H1 (cell line): ENCODE results near the gene STXBP2. TPM values are rescaled to one million over a fixed set of nuclear protein-coding genes. Genes with fewer than 3 reads are reported as not detected.

ENCODE experiments used
- CTCF ChIA-PET: fragments of 300-600 bp; sonication (Branson Sonifier 250); formaldehyde crosslinking; loops from one replicate; lab custom pipeline; 2021; ENCODE audit not compliant: partially characterized antibody; lab: Charles Lee
- POLR2A ChIA-PET: fragments of 300-600 bp; sonication (Branson Sonifier 250); formaldehyde crosslinking; loops from one replicate; lab custom pipeline; 2021; ENCODE audit warnings: inconsistent platforms; ENCODE audit not compliant: partially characterized antibody; lab: Charles Lee
- DNase-seq, 2 experiments: peaks; one replicate each; pipeline versions ENCODE4 v3.0.0 to v3.0.0-alpha.2; 2010 to 2022; ENCODE audit warnings: low spot score in 2 of 2, low read depth in 1 of 2, mixed read lengths in 1 of 2
- FAIRE-seq: peaks from 2 replicates; lab custom pipeline; 2011; peaks lifted over from hg19 to GRCh38; lab: Jason Lieb, UNC
- H2AFZ ChIP-seq: 2 replicates; pipeline ENCODE4 v1.8.1; 2012; ENCODE audit warnings: low read length, inconsistent platforms
- H2AK5ac ChIP-seq: 2 replicates; pipeline ENCODE4 v1.6.1; 2013; ENCODE audit warnings: low read depth, low read length
- H2BK120ac ChIP-seq: replicated peaks from 2 replicates; pipeline ENCODE3; 2013; ENCODE audit warnings: low read depth, low read length, inconsistent platforms
- H2BK12ac ChIP-seq: 2 replicates; pipeline ENCODE4 v1.6.1; 2013; ENCODE audit warnings: low read depth, low read length
- H2BK15ac ChIP-seq: 2 replicates; pipeline ENCODE4 v1.6.1; 2013; ENCODE audit warnings: low read length
- H2BK20ac ChIP-seq: 2 replicates; pipeline ENCODE4 v1.6.1; 2013; ENCODE audit warnings: low read length
- H2BK5ac ChIP-seq: 2 replicates; pipeline ENCODE4 v1.6.1; 2013; ENCODE audit warnings: low read depth, low read length
- H3K14ac ChIP-seq: 2 replicates; pipeline ENCODE4 v1.6.1; 2013; ENCODE audit warnings: inconsistent platforms; ENCODE audit not compliant: insufficient read length
- H3K18ac ChIP-seq: 2 replicates; pipeline ENCODE4 v1.6.1; 2013; ENCODE audit warnings: low read length; ENCODE audit errors: extremely low read depth
- H3K23ac ChIP-seq: 2 replicates; pipeline ENCODE4 v1.6.1; 2013; ENCODE audit warnings: inconsistent platforms; ENCODE audit not compliant: insufficient read length
- H3K23me2 ChIP-seq: 2 replicates; pipeline ENCODE4 v1.6.1; 2013; ENCODE audit warnings: low read depth, low read length
- H3K27ac ChIP-seq: 2 replicates; pipeline ENCODE4 v1.6.1; 2011; ENCODE audit warnings: low read depth, low read length, inconsistent platforms
- H3K27me3 ChIP-seq, 4 experiments: replicated peaks in 1 of 4; 1 replicate in 1 of 4; 2 replicates in 3 of 4; pipeline versions ENCODE4 v1.6.1 to v1.8.1; 2011 to 2013; ENCODE audit warnings: low read length in 3 of 4, mild to moderate bottlenecking in 3 of 4, inconsistent platforms in 2 of 4, mixed read lengths in 2 of 4, moderate library complexity in 1 of 4; ENCODE audit not compliant: control insufficient read depth in 3 of 4, insufficient read depth in 3 of 4; ENCODE audit errors: extremely low read depth in 1 of 4
- H3K36me3 ChIP-seq, 4 experiments: 2 replicates each; pipeline versions ENCODE4 v1.6.1 to v1.8.1; 2011 to 2013; ENCODE audit warnings: mild to moderate bottlenecking in 4 of 4, low read length in 3 of 4, moderate library complexity in 2 of 4, control low read depth in 1 of 4, inconsistent platforms in 1 of 4; ENCODE audit not compliant: insufficient read depth in 4 of 4, control insufficient read depth in 2 of 4
- H3K4ac ChIP-seq: replicated peaks from 2 replicates; pipeline ENCODE3; 2013; ENCODE audit warnings: low read length, low read depth, mixed read lengths, inconsistent platforms; ENCODE audit not compliant: insufficient read length
- H3K4me1 ChIP-seq, 4 experiments: replicated peaks in 1 of 4; 1 replicate in 1 of 4; 2 replicates in 3 of 4; pipeline versions ENCODE4 v1.6.1 to v1.8.1; 2011 to 2013; ENCODE audit warnings: low read length in 3 of 4, inconsistent platforms in 2 of 4, mixed read lengths in 1 of 4; ENCODE audit not compliant: insufficient read depth in 4 of 4, control insufficient read depth in 3 of 4
- H3K4me2 ChIP-seq, 2 experiments: 2 replicates each; pipeline versions ENCODE4 v1.6.1 to v1.8.1; 2011 to 2013; ENCODE audit warnings: low read depth in 2 of 2, low read length in 2 of 2, control low read depth in 1 of 2, inconsistent platforms in 1 of 2, mild to moderate bottlenecking in 1 of 2; ENCODE audit not compliant: insufficient read depth in 1 of 2
- H3K4me3 ChIP-seq, 4 experiments: fragments of 200-600, 300-600 bp in 1 of 4; sonication (generic), shearing (Covaris generic), sonication (Bioruptor Twin) in 1 of 4; 2 replicates each; pipeline versions ENCODE4 v1.5.1 to v1.8.1; 2011 to 2016; ENCODE audit warnings: low read length in 4 of 4, low read depth in 3 of 4, control low read depth in 2 of 4, inconsistent platforms in 2 of 4, mild to moderate bottlenecking in 2 of 4, mixed read lengths in 1 of 4, moderate library complexity in 1 of 4; ENCODE audit not compliant: insufficient read depth in 2 of 4; ENCODE audit errors: extremely low read depth in 1 of 4
- H3K56ac ChIP-seq: replicated peaks from 2 replicates; pipeline ENCODE3; 2013; ENCODE audit warnings: low read depth, mild to moderate bottlenecking, mixed read lengths, low read length, inconsistent platforms; ENCODE audit not compliant: insufficient read length
- H3K79me1 ChIP-seq: 2 replicates; pipeline ENCODE4 v1.6.1; 2013; ENCODE audit warnings: low read depth, low read length, control low read depth
- H3K79me2 ChIP-seq, 2 experiments: 2 replicates each; pipeline versions ENCODE4 v1.6.1 to v1.8.1; 2012 to 2013; ENCODE audit warnings: low read length in 2 of 2, mild to moderate bottlenecking in 2 of 2, inconsistent platforms in 1 of 2; ENCODE audit not compliant: insufficient read depth in 2 of 2, control insufficient read depth in 1 of 2
- H3K9ac ChIP-seq, 4 experiments: replicated peaks in 1 of 4; 1 replicate in 1 of 4; 2 replicates in 3 of 4; pipeline versions ENCODE4 v1.6.1 to v1.8.1; 2011 to 2013; ENCODE audit warnings: low read depth in 3 of 4, low read length in 3 of 4, control low read depth in 2 of 4, mild to moderate bottlenecking in 2 of 4, moderate library complexity in 2 of 4, inconsistent platforms in 1 of 4; ENCODE audit errors: extremely low read depth in 1 of 4
- H3K9me3 ChIP-seq, 2 experiments: 2 replicates each; pipeline versions ENCODE4 v1.6.1 to v1.8.1; 2012 to 2013; ENCODE audit warnings: mild to moderate bottlenecking in 2 of 2, moderate library complexity in 2 of 2, control low read depth in 1 of 2, inconsistent platforms in 1 of 2, low read depth in 1 of 2, low read length in 1 of 2, mixed read lengths in 1 of 2; ENCODE audit not compliant: insufficient read depth in 2 of 2
- H4K20me1 ChIP-seq, 2 experiments: replicated peaks in 1 of 2; 2 replicates each; pipeline versions ENCODE3 to v1.8.1; 2011 to 2013; ENCODE audit warnings: inconsistent platforms in 2 of 2, low read length in 2 of 2, mild to moderate bottlenecking in 1 of 2; ENCODE audit not compliant: insufficient read depth in 2 of 2, control insufficient read depth in 1 of 2
- H4K5ac ChIP-seq: 2 replicates; pipeline ENCODE4 v1.6.1; 2013; ENCODE audit warnings: low read length, low read depth, mixed read lengths, inconsistent platforms; ENCODE audit not compliant: insufficient read length
- H4K8ac ChIP-seq: 2 replicates; pipeline ENCODE4 v1.8.0; 2013; ENCODE audit warnings: mild to moderate bottlenecking, moderate library complexity, low read length, inconsistent platforms; ENCODE audit not compliant: insufficient read depth; ENCODE audit errors: extremely low read depth
- H4K91ac ChIP-seq: replicated peaks from 2 replicates; pipeline ENCODE3; 2013; ENCODE audit warnings: low read length, mixed read lengths, inconsistent platforms; ENCODE audit not compliant: insufficient read length
- BACH1 ChIP-seq: IDR thresholded peaks from 2 replicates; pipeline ENCODE4 v1.6.1; 2012; ENCODE audit warnings: low read length, improper control_type of control experiment
- JUND ChIP-seq: IDR thresholded peaks from 2 replicates; pipeline ENCODE4 v1.6.1; 2011; ENCODE audit warnings: mild to moderate bottlenecking, improper control_type of control experiment, low read length
- KDM5A ChIP-seq: fragments of 200-600 bp; IDR thresholded peaks from 2 replicates; pipeline ENCODE4 v1.7.1; 2012; ENCODE audit warnings: mild to moderate bottlenecking, low read length, inconsistent platforms, mixed read lengths
- RAD21 ChIP-seq, 2 experiments: IDR thresholded peaks in 1 of 2; conservative IDR thresholded peaks in 1 of 2; 2 replicates each; pipeline ENCODE4 v1.6.1; 2011; ENCODE audit warnings: low read depth in 2 of 2, low read length in 2 of 2, improper control_type of control experiment in 1 of 2, inconsistent platforms in 1 of 2, mild to moderate bottlenecking in 1 of 2, moderate library complexity in 1 of 2
- WGBS, 2 experiments: shearing (Covaris generic) in 1 of 2; methylation state at CpG; one replicate each; pipeline versions ENCODE4 v1.1.6 to v1.1.7; 2013 to 2015; ENCODE audit warnings: low lambda C conversion rate in 2 of 2, mixed read lengths in 2 of 2, inconsistent platforms in 1 of 2, low coverage in 1 of 2, missing lambda C conversion rate in 1 of 2; ENCODE audit not compliant: insufficient replicate concordance in 2 of 2, insufficient coverage in 1 of 2, insufficient read length in 1 of 2; ENCODE audit errors: extremely low coverage in 1 of 2, missing lambda C conversion rate in 1 of 2; 5-methylcytosine and 5-hydroxymethylcytosine counted together
- polyA plus RNA-seq, 7 experiments: library from polyadenylated mRNA; depleted of rRNA in 3 of 7; stranded (reverse) in 5 of 7; unstranded in 2 of 7; fragments of >200 nt in 5 of 7; fragments of 200-250 nt in 2 of 7; gene quantifications; 1 replicate in 5 of 7; 2 replicates in 1 of 7; 4 replicates in 1 of 7; pipeline versions ENCODE4 v1.2.1 to v1.2.3, GENCODE V29; 2011 to 2013; ENCODE audit warnings: missing spikeins in 2 of 7, mixed read lengths in 2 of 7
- total RNA-seq: library from RNA; stranded (reverse); fragmentation: NEBNext Ultra II Directional; extraction: Animal tissue kit (Norgen Biotek cat#: 25700); gene quantifications from 2 replicates; pipeline ENCODE4 v1.2.1, GENCODE V29; 2021

STXBP2 gene
- total and polyA plus RNA-seq, 2 of the 8 experiments (the other 6 are each of a cell fraction or from before 2014, with no cell fraction given) = 52.9 to 53.8 TPM

- Histone ChIP-seq H4K20me1 (peaks cover 0 to 18% of the 10 kb centered on the region in 2 experiments), H4K91ac (no peak overlapping the region), H3K4me3 (no peak overlapping the region), H3K9ac (no peak overlapping the region), H3K36me3 (peaks cover 0 to 6% (median 2%) of the 10 kb centered on the region in 4 experiments; a peak in 2 of 8 replicates), H3K4ac (no peak overlapping the region), H3K79me1 (no peaks in the 10 kb centered on the region; the same call in 1 of the 2 replicates), H4K8ac (no peak overlapping the region), H3K23ac (no peak overlapping the region), H2AFZ (no peak overlapping the region), H3K23me2 (peaks cover 5% of the 10 kb centered on the region; the same call in 1 of the 2 replicates), H3K4me1 (peaks cover 0 to 8% (median under 1%) of the 10 kb centered on the region in 4 experiments; a peak in 3 of 7 replicates), H2BK5ac (no peak overlapping the region), H3K4me2 (no peak overlapping the region), H3K14ac (no peak overlapping the region), H3K27ac (no peak overlapping the region), H3K27me3 (no peaks in the 10 kb centered on the region), H3K18ac (no peak overlapping the region), H2BK15ac (no peak overlapping the region), H3K56ac (no peak overlapping the region), H2BK12ac (no peak overlapping the region), H2BK120ac (no peak overlapping the region), H3K9me3 (no peaks in the 10 kb centered on the region; a peak in 1 of 4 replicates), H2AK5ac (0 out of 2 replicates have a peak overlapping the region, but pooled peaks have one; percentile 24), H2BK20ac (no peak overlapping the region), H4K5ac (no peak overlapping the region), H3K79me2 (peaks cover 0 to 3% of the 10 kb centered on the region in 2 experiments; a peak in 1 of 4 replicates)
- CTCF ChIA-PET = interaction anchor here (0.6 to 2.1 kb wide), 8 partner anchors 8 to 892 kb away, joined by 3 to 7 read pairs (median 4); no protein-coding TSS in a partner anchor
- POLR2A ChIA-PET = interaction anchor here (0.6 to 2.3 kb wide), 8 partner anchors 9 to 189 kb away, joined by 3 to 11 read pairs (median 3); partner anchors contain the start of genes PCP2, PET100, TRAPPC5 and XAB2
- DNase-seq = no peak
- no peak for TF ChIP-seq BACH1
- no peak for TF ChIP-seq JUND
- no peak for TF ChIP-seq RAD21 (IDR thresholded peaks at IDR 0.05 in 1 of 2, conservative IDR thresholded peaks at IDR 0.05 in 1 of 2; ENCODE audit: low read depth in 2 of 2, low read length in 2 of 2)
- no peak for TF ChIP-seq KDM5A
- FAIRE-seq = no peak
- WGBS, 2 experiments = 85% methylated on average over 11 of the region's 27 CpGs; no CpG with 5 or more reads in 1 of the 2 experiments
Measured at GRCh38 chr19:7642295-7643030, 5.6 kb downstream of the STXBP2 start.
